DOHH2 (cell line): ENCODE data around the gene HES4.

Experiments
- CTCF ChIP-seq: fragments of 200-600 bp; sonication (generic); IDR thresholded peaks from one replicate; pipeline ENCODE4 v1.5.1; 2014; ENCODE audit warnings: antibody characterized with exemption, mild to moderate bottlenecking, low read depth, low read length; ENCODE audit not compliant: poor library complexity, severe bottlenecking
- EZH2phosphoT487 ChIP-seq: fragments of 200-600 bp; sonication (generic); IDR thresholded peaks from 2 replicates; pipeline ENCODE4 v1.6.1; 2017; ENCODE audit warnings: borderline replicate concordance, mild to moderate bottlenecking, antibody characterized with exemption, low read length, moderate library complexity, mixed read lengths

- TF ChIP-seq CTCF (peak; percentile 71), EZH2phosphoT487 (no peak)
Observed at GRCh38 chr1:983798-984475, 16.0 kb downstream of the HES4 start.
